ENCODE measurements around the gene HS1BP3. TPM values are rescaled to one million over a fixed set of nuclear protein-coding genes. Genes with fewer than 3 reads are reported as not detected.

Gene HS1BP3
- total and polyA plus RNA-seq, 10 donors: 8.8 to 38.0 (median 25.9) TPM

DNA sequence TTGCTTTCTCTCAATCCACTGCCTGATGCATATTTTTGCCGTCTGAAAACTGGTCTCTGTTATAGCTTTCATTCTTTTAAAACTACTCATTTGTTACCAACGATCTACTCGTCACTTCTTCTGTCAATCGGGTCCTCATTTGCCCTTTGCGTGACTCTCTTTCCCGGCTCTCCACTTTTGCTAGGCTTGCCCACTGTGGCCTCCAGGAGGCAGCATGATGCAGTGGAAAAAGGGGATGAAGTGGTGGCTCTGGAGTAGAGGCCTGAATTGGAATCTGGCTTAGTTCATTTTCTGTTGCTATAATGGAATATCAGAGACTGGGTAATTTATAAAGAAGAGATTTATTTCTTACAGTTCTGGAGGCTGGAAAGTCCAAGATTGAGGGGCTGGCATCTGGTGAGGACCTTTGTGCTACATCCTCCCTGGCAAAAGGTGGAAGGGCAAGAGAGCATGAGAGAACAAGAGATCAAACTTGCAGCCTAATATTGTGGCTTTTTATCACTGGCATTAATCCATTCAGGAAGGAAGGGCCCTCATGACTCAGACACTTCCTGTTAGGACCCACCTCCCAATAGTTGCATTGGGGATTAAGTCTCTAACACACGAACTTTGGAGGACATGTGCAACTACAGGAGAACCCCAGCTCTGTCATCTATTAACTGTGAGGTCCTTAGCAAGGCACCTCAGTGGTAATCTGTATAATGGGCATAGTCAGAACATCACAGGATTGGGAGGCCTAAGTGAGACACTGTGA lies 31.4 kb upstream of the HS1BP3 start:
- TF ChIP-seq, protein P1, sequence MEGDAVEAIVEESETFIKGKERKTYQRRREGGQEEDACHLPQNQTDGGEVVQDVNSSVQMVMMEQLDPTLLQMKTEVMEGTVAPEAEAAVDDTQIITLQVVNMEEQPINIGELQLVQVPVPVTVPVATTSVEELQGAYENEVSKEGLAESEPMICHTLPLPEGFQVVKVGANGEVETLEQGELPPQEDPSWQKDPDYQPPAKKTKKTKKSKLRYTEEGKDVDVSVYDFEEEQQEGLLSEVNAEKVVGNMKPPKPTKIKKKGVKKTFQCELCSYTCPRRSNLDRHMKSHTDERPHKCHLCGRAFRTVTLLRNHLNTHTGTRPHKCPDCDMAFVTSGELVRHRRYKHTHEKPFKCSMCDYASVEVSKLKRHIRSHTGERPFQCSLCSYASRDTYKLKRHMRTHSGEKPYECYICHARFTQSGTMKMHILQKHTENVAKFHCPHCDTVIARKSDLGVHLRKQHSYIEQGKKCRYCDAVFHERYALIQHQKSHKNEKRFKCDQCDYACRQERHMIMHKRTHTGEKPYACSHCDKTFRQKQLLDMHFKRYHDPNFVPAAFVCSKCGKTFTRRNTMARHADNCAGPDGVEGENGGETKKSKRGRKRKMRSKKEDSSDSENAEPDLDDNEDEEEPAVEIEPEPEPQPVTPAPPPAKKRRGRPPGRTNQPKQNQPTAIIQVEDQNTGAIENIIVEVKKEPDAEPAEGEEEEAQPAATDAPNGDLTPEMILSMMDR (IDR thresholded peaks at IDR 0.05 in 8 of 11, conservative IDR thresholded peaks at IDR 0.05 in 3 of 11): peak in 7 of 11 experiments; percentile 14 to 45 (median 30)
- no peak for TF ChIP-seq POLR2AphosphoS5 (IDR thresholded peaks at IDR 0.05)
- no peak for TF ChIP-seq POLR2A (IDR thresholded peaks at IDR 0.05)
- Histone ChIP-seq H3K9me3 (no peaks in the 10 kb centered on the region), H3K27ac (no peak overlapping the region), H3K4me1 (peaks cover 0 to 4% (median 0%) of the 10 kb centered on the region in 6 donors), H3K36me3 (peaks cover 0 to 76% (median 29%) of the 10 kb centered on the region in 6 donors), H3K4me3 (no peak overlapping the region), H3K27me3 (replicated peaks in 1 of 7) (no peaks in the 10 kb centered on the region)
- WGBS, 5 donors: 70 to 88% (median 80%) methylated on average over 7 of the region's 7 CpGs
- intact Hi-C loops (cut with DNase I; ENCODE audit: low total_unique reads): no loop called here
- DNase-seq: no peak

DNA sequence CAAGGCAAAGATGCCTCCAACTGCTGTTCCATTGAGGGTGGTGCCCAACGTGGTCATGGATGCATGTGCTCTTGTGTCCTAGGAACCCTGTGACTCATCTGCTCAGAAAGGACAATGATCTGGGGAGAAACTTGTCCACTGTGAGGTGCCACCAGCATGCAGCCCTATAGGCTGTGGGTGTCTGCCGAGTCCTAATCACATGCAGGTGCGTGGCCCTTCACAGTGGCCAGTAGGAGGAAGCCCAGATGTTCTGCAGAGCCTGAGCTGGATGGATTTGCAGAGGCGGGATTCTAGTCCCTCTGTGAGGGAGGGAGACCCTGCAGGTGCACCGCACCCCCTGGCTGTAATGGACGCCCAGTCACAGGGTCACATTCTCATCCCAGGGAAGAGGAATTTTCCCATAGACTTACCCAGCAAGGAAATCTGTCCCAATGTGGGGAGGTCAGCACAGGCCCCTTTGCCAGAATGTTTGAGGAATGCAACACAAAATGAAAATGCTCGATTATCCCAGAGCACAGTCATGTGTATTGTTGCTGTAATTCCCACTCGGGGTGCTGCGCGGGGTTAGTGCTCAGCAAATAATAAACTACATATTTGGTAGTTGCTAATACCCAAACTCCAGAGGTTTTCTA lies 30.0 kb upstream of the HS1BP3 start:
- no peak for DNase-seq
- TF ChIP-seq POLR2A (IDR thresholded peaks at IDR 0.05): no peak
- TF ChIP-seq, protein P1 (IDR thresholded peaks at IDR 0.05 in 8 of 11, conservative IDR thresholded peaks at IDR 0.05 in 3 of 11): no peak
- no peak for TF ChIP-seq POLR2AphosphoS5 (IDR thresholded peaks at IDR 0.05)
- H3K36me3 ChIP-seq: peaks cover 0 to 61% (median 17%) of the 10 kb centered on the region in 6 donors
- intact Hi-C loops (cut with DNase I; ENCODE audit: low total_unique reads): no loop called here
- H3K4me1 ChIP-seq: peaks cover 0 to 16% (median 7%) of the 10 kb centered on the region in 6 donors
- no peaks in the 10 kb centered on the region for H3K27me3 ChIP-seq (replicated peaks in 1 of 7)
- no peak overlapping the region for H3K27ac ChIP-seq
- 87 to 95% (median 91%) methylated on average over 8 to 10 of the region's 10 CpGs for WGBS, 5 donors
- H3K9me3 ChIP-seq: no peaks in the 10 kb centered on the region
- no peak overlapping the region for H3K4me3 ChIP-seq

GRCh38 chr2:20678780-20679179 lies 27.9 kb upstream of the HS1BP3 start:
- WGBS, 5 donors: 88 to 95% (median 92%) methylated on average over 2 of the region's 2 CpGs
- Histone ChIP-seq H3K4me1 (peaks cover 3 to 37% (median 19%) of the 10 kb centered on the region in 6 donors), H3K36me3 (peaks cover 0 to 41% (median 7%) of the 10 kb centered on the region in 6 donors), H3K4me3 (no peak overlapping the region), H3K9me3 (no peaks in the 10 kb centered on the region), H3K27ac (peak overlapping the region in 1 of 8 donors; percentile 81), H3K27me3 (replicated peaks in 1 of 7) (peaks cover 0 to 7% (median 0%) of the 10 kb centered on the region in 7 donors)
- TF ChIP-seq POLR2A (IDR thresholded peaks at IDR 0.05) (no peak), POLR2AphosphoS5 (IDR thresholded peaks at IDR 0.05) (no peak)
- TF ChIP-seq, protein P1 (IDR thresholded peaks at IDR 0.05 in 8 of 11, conservative IDR thresholded peaks at IDR 0.05 in 3 of 11): no peak
- DNase-seq: no peak
- intact Hi-C loops (cut with DNase I; ENCODE audit: low total_unique reads): no loop called here

DNA sequence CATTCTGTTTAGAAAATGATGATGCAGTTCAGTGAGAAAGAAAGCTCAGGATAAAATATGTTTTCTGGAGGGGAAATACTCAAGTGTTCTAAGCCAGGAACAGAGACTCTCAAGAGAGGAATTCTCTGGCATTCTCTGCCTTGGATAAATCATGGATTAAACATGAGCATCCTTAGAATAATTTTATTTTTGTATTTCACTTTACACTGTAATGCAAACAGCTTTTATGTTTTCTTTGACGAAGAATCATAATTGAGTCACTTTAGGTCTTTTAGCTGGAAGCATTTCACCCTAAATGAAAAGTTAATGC lies 27.1 kb upstream of the HS1BP3 start:
- DNase-seq: no peak
- peak overlapping the region in 4 of 8 donors; percentile 61 to 81 (median 72) for H3K27ac ChIP-seq
- 91 to 98% (median 98%) methylated on average over 1 of the region's 1 CpG for WGBS, 5 donors
- H3K4me1 ChIP-seq: peaks cover 3 to 39% (median 19%) of the 10 kb centered on the region in 6 donors
- no peaks in the 10 kb centered on the region for H3K9me3 ChIP-seq
- peaks cover 0 to 14% (median 2%) of the 10 kb centered on the region in 7 donors for H3K27me3 ChIP-seq (replicated peaks in 1 of 7)
- H3K4me3 ChIP-seq: no peak overlapping the region
- peaks cover 0 to 35% (median 7%) of the 10 kb centered on the region in 6 donors for H3K36me3 ChIP-seq
- intact Hi-C loops (cut with DNase I; ENCODE audit: low total_unique reads): no loop called here
- TF ChIP-seq, protein P1 (IDR thresholded peaks at IDR 0.05 in 8 of 11, conservative IDR thresholded peaks at IDR 0.05 in 3 of 11): no peak
- no peak for TF ChIP-seq POLR2AphosphoS5 (IDR thresholded peaks at IDR 0.05)

Data from spleen (tissue), 11 donors.